ENCODE data around the gene SPAG6.

The SPAG6 gene

DNA sequence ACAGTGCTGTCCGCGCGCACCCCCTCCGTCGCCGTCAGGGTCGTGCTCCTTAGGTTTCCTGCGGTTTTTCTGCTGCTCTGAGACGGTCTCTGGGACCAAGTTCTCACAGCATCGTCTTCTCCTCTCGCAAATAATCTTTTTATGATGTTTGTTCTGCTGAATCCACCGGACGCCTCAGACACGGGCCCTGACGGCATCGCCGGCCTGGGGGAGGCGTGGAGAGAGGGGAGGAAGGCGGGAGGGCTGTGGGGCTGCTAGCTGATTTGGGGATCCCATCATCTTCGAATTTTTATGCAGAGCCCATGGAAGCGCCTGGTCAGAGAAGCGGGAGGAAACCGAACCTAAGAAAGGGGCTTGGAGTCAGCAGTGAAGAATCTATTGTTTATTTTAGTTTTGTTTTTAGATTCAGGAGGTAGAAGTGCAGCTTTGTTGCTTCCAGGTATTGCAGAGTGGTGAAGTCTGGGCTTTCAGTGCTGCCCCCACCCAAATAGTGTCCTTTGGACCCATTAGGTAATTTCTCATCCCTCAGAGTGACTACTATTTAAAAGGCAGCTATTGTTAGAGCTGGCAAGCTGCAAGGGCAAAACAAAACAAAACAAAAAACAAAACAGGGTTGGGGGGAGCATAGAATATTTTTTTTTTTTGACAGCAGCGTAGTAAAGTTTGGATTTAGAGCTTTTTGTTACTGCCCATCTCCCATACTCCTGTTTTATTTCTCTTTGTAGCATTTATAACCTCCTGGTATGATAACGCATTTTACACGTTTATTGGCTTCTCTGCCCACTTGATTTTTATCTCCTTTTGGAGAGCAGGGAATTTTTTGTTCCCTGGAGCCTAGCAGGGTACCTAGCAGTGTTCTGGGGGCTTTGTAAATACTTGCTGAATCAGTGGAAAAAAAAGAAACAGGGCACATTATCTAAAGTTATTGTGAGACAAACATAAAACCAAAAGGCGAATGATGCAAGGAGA is 92.6 kb downstream of the SPAG6 start:
- no peak for DNase-seq

DNA sequence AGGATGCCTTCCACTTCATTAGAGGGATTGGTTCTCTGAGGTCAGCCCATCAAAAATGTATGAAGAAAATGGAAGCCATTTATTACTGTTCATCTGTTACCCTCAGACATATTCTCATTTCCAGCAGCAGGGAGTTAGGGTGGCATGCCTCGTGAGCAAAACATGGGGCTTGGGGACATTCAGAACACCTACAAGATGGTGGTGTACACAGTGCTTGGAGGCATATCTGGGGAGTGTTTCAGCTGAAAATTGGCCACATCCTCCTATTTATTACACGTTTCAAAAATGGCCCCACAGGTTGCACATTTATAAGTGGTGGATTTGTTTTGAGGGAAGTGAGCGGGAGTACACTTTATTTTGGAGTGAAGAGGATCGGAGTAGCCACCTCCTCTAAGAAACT is 93.4 kb downstream of the SPAG6 start:
- DNase-seq, result no peak

DNA sequence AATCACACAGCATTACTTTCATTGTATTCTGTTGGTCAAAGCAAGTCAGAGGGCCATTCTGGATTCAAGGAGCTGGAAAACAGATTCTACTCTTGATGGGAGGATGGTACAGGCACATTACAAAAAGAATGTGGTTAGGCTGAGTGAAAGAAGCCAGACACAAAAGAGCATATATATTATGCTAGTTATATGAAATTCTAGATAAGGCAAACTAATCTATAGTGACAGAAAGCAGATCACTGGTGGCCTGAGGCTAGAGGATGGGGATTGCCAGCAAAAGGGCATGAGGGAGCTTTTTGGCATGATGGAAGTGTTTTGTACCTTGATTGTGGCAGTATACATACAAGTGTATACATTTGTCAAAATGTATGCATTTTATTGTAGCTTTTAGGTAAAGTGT is 96.8 kb downstream of the SPAG6 start:
- DNase-seq, result no peak

DNA sequence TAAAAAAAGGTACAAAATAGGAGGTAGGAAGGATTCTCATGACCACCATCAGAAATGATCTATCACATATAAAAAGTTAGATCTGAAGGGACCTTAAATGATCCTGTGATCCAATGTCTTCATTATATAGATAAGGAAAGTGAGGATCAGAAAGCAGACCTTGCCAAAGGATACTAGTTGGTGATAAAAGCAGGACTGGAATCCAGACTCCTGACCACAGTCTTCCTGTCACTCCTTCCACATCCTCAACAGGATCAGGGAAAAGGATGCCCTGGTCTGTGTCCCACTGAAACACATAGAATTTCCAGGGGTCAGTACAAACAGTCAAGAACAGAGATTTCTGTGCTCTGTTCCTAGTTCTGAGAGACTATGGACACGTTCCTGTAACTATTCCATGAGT is 97.2 kb downstream of the SPAG6 start:
- no peak for DNase-seq

DNA sequence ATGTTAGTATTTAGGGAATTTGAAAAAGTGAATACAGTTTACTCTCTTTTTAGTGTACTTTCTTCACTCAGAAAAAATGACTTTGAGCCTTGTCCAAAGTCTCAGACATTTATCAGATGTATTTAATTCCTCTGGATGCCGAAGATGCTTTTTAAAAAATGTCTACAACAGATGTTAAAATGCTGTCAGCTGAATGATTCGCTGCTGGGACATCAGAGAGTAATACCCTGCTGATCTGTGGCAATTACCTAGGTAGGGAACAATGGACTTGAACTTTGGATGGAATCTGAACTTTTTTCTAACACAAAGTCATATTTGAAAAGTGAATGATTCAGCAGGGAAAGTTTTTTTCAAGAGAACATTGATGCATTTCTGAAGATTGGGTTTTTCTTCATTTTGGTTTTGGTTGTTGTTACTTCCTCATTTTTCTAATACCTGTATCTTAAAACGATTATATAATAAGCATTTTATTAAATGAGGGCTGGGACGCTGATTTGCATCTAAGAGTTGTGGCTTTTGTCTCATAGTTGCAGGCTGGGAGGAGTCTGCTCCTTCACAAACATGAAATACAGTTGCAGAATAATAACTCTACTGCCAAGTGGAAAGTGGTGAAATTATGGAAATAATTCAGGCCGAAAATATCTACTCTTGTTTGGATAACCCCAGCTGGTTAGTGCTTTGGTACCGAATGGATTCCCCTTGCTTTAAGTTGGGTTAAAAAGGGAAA is 98.0 kb downstream of the SPAG6 start:
- DNase-seq, result no peak

DNA sequence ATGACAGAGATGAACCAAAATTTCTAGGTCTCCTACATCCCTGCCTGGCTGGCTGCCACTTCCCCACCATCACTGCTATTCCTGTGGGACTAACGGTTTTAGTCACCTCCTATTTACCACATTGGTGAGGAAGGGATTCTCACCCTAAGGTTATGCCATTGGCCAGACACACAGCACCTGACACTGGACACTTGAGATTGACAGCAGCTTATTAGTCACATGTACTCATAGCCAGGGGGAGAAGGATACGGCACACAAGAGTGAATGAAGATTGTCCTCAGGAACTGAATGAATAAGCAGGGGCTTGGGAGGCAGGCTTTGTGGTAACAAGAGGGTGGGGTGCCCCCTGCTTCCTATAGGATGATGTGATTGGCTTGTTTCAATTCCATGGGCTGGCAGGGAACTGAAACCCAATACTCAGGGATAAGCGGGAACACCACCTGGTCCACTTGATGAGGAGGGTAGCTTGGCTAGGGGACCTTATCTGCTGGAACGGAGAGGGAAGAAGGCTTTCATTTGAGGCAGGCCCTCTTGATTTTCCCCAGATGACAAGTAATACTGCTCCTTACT is 99.0 kb downstream of the SPAG6 start:
- DNase-seq, result no peak

DNA sequence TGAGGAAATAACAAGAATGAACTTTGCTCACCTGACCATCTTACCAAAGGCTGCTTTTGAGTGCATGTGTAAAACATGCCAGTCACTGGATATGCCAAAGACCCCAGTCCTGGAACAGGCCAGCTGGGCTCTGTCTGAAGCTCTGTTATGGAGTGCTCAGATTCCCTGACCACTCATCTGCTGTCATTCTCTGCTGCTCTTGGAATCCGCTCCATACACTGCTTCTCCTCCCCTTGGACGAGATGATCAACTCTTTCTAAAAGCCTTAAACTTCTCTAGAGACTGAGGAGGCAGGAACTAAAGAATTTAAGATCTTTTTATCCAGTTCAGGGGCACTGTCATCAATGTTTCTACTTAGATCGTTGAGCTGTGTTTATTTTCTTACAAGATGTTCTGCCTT is 100.2 kb downstream of the SPAG6 start:
- no peak for DNase-seq

DNA sequence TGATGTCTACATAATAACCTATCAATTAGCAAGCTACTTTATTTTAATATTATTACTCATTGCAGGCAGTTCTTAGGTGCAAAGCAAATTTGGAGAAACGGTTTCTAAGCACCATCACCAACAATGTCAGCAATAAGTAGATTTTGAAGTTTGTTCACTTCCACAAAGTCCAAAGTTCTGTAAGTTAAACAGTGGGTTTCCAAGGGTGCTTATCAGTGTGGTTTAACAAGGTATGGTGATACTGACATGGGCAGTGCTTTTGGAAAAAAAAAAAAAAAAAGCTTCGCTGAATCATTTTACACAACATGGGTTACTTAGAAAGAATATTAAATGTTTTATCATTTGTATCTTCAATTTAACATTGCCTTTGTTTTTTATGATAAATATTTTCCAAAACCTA is 101.8 kb downstream of the SPAG6 start:
- DNase-seq, result no peak

DNA sequence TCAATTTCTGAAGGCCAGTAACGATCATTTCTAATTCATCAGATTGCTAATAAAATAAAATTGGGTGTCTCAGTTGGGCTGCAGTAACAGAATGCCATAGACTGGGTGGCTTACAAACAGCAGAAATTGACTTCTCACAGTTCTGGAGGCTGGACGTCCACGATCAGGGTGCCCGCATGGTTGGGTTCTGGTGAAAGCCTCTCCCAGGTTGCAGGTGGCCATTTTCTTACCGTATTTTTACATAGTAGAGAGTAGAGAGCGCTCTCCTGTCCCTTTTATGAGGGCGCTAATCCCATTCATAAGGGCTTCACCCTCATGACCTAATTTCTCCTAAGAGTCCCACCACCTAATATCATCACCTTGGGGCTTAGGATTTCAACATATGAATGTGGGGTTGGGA is 106.0 kb downstream of the SPAG6 start:
- no peak for DNase-seq

DNA sequence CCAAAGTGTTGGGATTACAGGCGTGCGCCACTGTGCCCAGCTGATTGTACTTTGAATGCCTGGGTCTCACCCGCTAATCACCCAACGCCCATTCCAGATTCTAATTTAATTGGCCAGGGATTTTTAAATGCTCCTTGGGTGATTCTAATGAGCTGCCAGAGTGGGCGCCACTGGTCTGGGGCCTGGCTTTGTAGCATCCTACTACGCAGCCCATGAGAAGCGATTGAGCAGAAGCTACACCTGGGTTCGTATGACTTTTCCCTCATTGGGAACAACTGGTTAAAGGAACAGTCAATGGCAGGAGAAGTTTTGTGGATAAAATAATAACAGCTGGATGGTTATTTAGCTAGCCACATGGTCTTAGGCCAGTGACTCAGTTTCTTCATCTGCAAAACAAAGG is 108.0 kb downstream of the SPAG6 start:
- DNase-seq, result no peak

DNA sequence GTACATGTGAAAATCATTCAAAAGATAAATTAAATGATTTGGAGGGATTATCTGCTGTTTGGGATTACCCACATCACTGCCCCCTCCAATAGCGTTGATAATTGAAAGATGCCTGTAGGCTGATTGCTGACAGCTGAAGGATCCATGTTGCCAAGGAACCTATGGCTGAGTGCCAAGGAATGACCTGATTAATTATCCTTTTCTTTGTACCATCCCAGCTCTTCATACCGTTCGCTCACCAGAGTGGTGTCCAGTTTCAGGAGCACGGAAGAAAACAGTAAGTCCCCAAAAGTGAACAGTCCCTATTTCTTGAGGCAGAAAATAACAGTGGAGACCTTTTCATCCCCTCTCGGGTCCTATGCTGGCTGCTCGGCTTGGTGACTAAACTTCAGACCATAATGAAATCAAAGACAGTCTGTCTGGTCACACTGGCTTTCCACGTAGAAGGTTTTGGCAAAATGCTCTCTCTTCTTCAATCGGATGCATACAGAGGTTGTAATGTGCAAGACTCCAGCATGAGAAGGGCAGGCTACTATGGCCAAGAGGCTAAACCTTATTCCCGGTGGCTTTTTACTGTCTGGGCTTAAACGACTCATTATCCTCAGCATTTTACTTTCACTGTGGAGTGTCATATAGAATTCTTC is 108.8 kb downstream of the SPAG6 start:
- peak; percentile 79 for DNase-seq

DNA sequence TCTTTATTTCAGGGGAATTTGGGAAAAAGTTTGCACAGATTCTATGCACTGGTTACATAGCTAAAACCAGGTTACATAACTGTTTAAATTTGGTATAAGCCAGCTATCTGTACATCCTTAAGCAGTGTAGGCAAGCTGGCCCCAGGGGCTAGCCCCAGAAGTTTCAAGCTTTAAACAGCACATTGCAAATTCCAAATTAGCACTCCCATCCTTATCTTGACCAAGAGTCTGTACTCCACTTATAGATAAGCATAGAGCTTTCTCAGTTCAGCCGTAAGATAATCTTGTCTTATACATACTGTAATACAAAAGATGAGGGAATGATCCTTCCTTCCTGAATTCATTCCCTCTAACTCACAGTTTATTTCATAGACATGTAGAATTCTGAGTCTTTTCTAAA is 109.3 kb downstream of the SPAG6 start:
- no peak for DNase-seq

DNA sequence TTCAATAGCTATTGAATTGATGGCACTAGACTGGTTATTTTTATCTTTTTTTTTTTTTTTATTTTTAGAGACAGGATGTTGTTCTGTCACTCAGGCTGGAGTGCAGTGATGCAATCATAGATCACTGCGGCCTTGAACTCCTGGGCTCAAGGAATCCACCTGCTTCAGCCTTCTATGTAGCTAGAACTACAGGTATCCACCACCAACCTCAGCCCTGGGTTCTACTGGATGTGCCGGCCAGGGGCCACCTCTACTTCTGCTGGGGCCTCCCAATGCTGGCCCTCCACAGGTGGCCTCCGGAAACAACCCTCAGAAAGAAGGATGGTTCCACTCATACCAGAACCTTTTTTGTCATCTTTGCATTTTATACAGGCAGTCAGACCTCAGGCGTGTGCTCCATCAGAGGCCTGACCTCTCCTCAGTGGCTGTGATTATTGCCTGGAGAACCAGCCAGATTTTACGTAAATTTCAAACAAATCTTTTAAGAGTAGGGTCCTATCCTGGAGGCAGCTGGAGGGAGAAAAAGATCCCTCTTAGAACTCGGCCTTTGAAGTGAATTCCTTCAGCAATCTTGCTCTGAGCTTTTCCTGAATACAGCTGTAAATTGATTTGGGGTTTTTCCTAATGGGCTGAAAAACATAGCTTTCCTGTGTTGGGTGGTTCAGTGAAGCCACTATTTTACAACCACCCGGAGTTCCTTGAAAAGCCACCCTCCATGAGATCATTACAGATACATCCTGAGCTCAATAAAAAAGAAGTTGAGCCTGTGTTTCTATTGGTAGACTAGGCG is 110.0 kb downstream of the SPAG6 start:
- no peak for DNase-seq

DNA sequence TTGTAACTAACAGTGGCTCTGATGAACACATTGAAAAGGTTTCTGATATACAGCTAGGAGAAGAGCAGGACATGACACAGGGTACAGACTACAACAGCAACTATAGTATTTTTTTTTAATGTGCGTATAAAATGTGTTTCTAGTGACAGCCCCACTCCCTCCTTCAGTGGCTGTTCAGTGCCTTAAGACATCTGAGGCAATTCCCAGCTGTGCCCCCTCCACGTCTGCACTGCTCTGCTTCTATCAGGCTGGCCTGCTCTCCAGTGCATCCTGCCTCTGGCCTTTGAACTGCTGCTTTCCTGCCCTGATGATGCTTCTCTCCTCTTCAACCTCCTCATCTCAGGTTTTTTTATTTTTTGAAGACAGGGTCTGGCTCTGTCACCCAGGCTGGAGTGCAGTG is 111.2 kb downstream of the SPAG6 start:
- no peak for DNase-seq

DNA sequence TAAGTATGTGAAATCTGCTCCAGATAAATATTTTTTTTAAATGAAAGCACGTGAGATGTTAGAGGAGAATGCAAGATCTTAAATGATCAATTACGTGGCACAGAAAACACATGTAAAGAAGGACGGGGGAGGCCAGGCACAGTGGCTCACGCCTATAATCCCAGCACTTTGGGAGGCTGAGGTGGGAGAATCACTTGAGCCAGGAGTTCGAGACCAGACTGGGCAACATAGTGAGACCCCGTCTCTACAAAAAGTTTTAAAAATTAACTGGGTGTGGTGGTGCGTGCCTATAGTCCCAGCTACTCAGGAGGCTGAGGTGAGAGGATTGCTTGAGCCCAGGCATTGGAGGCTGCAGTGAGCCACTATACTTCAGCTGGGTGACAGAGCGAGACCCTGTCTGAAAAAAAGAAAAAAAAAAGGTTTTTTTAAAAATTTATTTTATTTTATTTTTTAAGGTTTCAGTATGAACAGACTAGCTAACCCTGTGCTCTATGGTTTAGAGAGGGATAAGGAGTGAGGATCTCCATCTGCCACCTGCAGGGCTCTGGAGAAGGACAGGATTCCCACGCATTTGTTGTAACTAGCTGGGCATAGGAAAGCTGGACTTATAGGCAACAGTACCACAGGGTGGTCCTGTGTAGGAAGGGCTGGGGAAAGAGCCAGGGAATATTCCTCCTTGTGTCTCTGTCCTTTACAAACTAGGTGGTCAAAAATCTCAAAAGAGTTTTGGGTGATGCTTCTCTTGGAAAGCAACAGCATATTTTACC is 113.2 kb downstream of the SPAG6 start:
- no peak for DNase-seq

DNA sequence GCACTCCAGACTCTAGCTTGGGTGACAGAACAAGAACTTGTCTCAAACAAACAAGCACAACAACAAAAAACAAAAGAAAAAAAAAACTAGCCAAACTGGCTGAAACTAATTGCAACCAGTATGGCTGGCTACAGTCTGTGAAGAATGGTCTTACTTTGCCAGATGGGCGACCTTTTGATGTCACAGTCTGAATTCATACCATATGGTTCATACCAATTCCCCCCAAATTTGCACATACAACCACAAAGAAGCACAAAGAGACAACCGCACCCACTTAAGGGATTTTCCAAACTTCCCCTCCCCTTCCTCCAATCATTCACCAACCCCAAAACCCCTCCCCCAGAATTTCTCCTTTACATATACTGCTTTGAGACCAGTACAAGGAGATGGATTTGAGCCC is 114.2 kb downstream of the SPAG6 start:
- DNase-seq, result peak; percentile 17

DNA sequence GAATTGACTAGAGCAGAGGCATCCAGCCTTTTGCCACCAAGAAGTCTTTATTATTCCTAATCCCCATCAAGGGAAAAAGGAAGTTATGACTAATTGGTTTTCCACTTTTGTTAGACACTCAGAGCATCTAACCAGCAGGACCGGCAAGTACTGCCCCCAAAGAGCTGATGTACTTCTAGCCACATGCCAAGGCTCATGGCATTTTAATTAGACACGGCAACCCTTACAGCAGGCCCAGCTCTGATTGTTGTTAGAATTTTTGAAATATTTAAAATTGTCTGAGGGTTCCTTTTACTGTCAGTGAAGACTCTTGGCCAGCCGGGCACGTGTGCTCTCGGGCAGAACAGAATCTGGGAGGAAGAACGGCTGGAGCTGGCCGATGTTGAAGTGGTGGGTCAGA is 114.8 kb downstream of the SPAG6 start:
- no peak for DNase-seq

DNA sequence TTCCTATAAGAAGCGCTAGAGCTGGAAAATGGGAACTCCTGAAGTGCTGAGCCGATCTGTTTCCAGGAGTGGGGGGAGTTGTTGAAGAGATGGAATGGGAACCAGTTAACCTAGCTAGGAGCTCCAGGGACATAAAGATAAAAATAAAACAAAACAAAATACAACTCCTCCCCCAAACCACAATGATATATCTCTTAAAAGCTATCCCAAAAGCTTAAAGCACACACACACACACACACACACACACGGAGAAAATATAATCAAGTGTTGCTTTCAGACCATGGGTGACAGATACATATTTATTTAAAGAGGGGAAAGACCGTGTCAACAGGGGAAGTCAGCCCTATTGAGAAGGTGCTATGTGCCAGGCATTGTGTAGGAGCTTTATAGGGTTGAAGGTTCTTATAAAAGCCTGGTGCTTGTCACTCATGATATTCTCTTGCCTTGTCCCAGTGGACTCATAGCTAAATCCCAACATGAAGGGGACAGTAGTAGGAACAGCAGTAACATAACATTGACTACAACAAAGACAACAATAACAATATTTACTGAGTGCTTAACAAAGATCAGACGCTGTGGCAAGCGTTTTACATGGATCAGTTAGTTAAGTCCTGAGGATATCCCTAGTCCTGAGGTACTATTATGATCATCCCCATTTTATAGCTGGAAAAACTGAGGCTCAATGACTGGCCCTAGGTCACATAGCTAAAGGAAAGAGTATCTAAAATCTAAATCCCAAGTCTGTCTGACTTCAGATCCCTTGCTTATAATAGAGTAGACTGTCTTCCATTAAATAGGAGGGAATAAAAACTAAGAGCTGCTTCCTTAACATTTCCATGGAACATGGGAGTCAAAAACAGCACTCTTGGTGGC is 115.5 kb downstream of the SPAG6 start:
- DNase-seq, result no peak

DNA sequence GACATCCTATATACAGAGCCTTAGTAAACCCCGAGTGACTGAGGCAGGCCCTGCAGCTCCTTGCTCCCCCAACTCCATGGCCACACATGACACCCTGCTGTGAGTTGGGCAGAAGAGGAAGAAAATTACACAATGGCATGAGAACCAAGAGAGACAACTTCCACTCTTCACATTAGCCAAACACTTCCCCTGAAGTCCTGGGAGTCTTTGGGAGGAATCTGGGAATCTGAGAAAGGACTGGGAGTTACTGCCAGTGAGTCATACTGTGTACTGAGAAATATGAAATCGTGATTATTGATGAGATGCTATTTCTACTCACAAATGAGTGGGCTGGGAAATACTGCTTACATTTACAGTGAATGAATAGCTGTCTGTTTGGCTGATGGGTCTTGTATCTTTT is 116.6 kb downstream of the SPAG6 start:
- no peak for DNase-seq

DNA sequence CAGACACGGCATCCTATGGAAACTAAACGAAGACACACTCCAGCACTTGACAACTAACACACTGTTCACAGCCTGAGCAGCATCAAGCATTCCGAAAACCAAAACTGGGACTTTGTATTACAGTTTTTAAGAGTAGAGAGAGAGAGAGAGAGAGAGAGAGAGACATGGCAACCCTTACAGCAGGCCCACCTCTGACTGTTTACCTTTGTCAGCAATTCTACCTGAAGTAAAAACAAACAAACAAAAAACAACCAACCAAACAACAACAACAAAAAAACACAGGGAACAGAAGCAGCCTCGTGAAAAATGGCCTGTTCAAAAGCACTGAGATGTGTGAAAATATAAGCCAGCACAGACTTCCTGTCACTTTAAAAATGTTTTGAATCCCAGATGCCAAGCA is 118.0 kb downstream of the SPAG6 start:
- DNase-seq, result no peak

All from NCI-H69 (cell line).